Measurements from ENCODE around the gene SMIM13. TPM values are rescaled to one million over a fixed set of nuclear protein-coding genes. Genes with fewer than 3 reads are reported as not detected.

Gene SMIM13
- total and polyA plus RNA-seq, 2 donors from 2014 or later: 4.0 to 6.6 TPM

- TF ChIP-seq CTCF (IDR thresholded peaks at IDR 0.05; ENCODE audit: borderline replicate concordance, extremely low read depth, insufficient read depth): no peak
- H3K4me1 ChIP-seq (ENCODE audit: control insufficient read depth in 2 of 3, insufficient read depth in 2 of 3, low read depth in 1 of 3, low read length in 3 of 3): peaks cover 0 to 2% (median 0%) of the 10 kb centered on the region in 3 donors
- intact Hi-C loops (cut with DNase I): no loop called here
These were observed 80.6 kb downstream of the SMIM13 start for GRCh38 chr6:11174242-11174611.

DNA sequence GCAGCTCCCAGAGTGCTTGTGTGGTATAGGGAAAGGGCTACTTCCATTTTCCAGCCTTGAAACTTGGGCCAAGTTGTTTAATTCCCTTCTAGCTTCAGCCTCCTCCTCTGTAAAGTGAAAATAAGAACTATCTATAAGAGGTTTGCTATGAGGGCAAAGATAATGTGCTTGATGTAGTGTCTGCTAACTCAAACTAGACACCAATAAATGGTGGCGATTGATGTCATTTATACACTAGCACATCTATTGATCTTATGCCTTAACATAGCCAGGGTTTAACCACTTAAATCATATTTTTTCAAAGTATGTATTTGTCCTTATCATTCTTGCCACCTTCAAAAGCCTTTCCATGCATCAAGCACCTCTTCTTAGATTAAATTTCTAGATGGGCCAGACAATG, 83.6 kb downstream of the SMIM13 start:
- Histone ChIP-seq H3K27ac (ENCODE audit: low read depth in 2 of 2, low read length in 2 of 2) (no peak overlapping the region), H3K36me3 (ENCODE audit: control insufficient read depth in 2 of 3, insufficient read depth in 3 of 3, low read length in 3 of 3) (no peaks in the 10 kb centered on the region), H3K27me3 (ENCODE audit: control insufficient read depth, insufficient read depth, low read length) (no peaks in the 10 kb centered on the region), H3K9ac (ENCODE audit: low read length in 3 of 3) (no peak overlapping the region), H3K4me3 (ENCODE audit: low read length in 3 of 3) (no peak overlapping the region), H3K9me3 (ENCODE audit: control insufficient read depth in 2 of 3, insufficient read depth in 1 of 3, low read length in 3 of 3) (peaks cover 0 to 3% (median 0%) of the 10 kb centered on the region in 3 donors), H3K4me1 (ENCODE audit: control insufficient read depth in 2 of 3, insufficient read depth in 2 of 3, low read depth in 1 of 3, low read length in 3 of 3) (peaks cover 0 to 2% (median 0%) of the 10 kb centered on the region in 3 donors)
- FAIRE-seq: no peak
- DNase-seq: no peak
- intact Hi-C loops (cut with DNase I): no loop called here
- TF ChIP-seq CTCF (IDR thresholded peaks at IDR 0.05; ENCODE audit: borderline replicate concordance, extremely low read depth, insufficient read depth): no peak

More at GRCh38 chr6:11174242-11174611, 80.6 kb downstream of the SMIM13 start:
- Histone ChIP-seq H3K27ac (ENCODE audit: low read depth in 2 of 2, low read length in 2 of 2) (no peak overlapping the region), H3K9me3 (ENCODE audit: control insufficient read depth in 2 of 3, insufficient read depth in 1 of 3, low read length in 3 of 3) (peaks cover 0 to under 1% (median 0%) of the 10 kb centered on the region in 3 donors), H3K9ac (ENCODE audit: low read length in 3 of 3) (no peak overlapping the region), H3K4me3 (ENCODE audit: low read length in 3 of 3) (no peak overlapping the region), H3K36me3 (ENCODE audit: control insufficient read depth in 2 of 3, insufficient read depth in 3 of 3, low read length in 3 of 3) (no peaks in the 10 kb centered on the region), H3K27me3 (ENCODE audit: control insufficient read depth, insufficient read depth, low read length) (no peaks in the 10 kb centered on the region)
- FAIRE-seq (no peak), DNase-seq (no peak)

DNA sequence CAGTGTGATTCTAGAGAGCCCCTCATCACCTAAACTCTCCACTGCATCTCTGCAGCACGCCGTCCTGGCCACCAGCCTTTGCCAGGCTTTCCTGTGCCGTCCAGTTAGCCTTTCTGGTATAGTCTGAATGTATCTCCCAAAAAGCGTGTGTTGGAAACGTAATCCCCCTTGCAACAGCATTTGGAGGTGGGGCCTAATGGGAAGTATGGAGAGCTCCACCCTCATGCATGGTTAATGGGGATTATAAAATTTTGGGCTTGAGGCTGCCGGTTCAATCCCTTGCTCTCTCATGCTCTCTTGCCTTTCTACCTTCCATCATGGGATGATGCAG, 85.4 kb downstream of the SMIM13 start:
- FAIRE-seq: no peak
- intact Hi-C loops (cut with DNase I): no loop called here
- H3K4me3 ChIP-seq (ENCODE audit: low read length in 3 of 3): no peak overlapping the region
- H3K36me3 ChIP-seq (ENCODE audit: control insufficient read depth in 2 of 3, insufficient read depth in 3 of 3, low read length in 3 of 3): peaks cover 3 to 5% (median 4%) of the 10 kb centered on the region in 3 donors
- H3K27ac ChIP-seq (ENCODE audit: low read depth in 2 of 2, low read length in 2 of 2): no peak overlapping the region
- no peak for TF ChIP-seq CTCF (IDR thresholded peaks at IDR 0.05; ENCODE audit: borderline replicate concordance, extremely low read depth, insufficient read depth)
- no peak overlapping the region for H3K9ac ChIP-seq (ENCODE audit: low read length in 3 of 3)
- no peak for DNase-seq
- no peaks in the 10 kb centered on the region for H3K27me3 ChIP-seq (ENCODE audit: control insufficient read depth, insufficient read depth, low read length)
- no peaks in the 10 kb centered on the region for H3K4me1 ChIP-seq (ENCODE audit: control insufficient read depth in 2 of 3, insufficient read depth in 2 of 3, low read depth in 1 of 3, low read length in 3 of 3)
- peaks cover 0 to 3% (median 0%) of the 10 kb centered on the region in 3 donors for H3K9me3 ChIP-seq (ENCODE audit: control insufficient read depth in 2 of 3, insufficient read depth in 1 of 3, low read length in 3 of 3)

Measured in kidney (tissue), 14 donors.